IMR-90 (cell line): Measurements from ENCODE around the gene FOXN3. TPM values are rescaled to one million over a fixed set of nuclear protein-coding genes. Genes with fewer than 3 reads are reported as not detected.

Experiments
- ATAC-seq: fragments of 200-7000 bp; cut with Tn5 transposase; 2 replicates; pipeline ENCODE4 v1.9.1; 2020; ENCODE audit warnings: low read depth, mild to moderate bottlenecking, moderate library complexity
- BruUV-seq: library from RNA; stranded (reverse); fragments of 400-500 nt; replicated peaks from 2 replicates; lab custom pipeline; 2021; lab: Mats Ljungman, UMichigan
- CTCF ChIA-PET: fragments of 300-600 bp; formaldehyde crosslinking; extraction: SDS; loops from one replicate; lab custom pipeline; 2021; ENCODE audit warnings: antibody characterized with exemption; lab: Yijun Ruan, JAX
- POLR2A ChIA-PET: fragments of 300-600 bp; sonication (Branson Sonifier 250); formaldehyde crosslinking; loops from one replicate; lab custom pipeline; 2022; ENCODE audit warnings: antibody characterized with exemption; ENCODE audit not compliant: unreplicated experiment; lab: Charles Lee
- DNase-seq: peaks from one replicate; pipeline ENCODE4 v3.0.0; 2013
- H2AFZ ChIP-seq: replicated peaks from 2 replicates; pipeline ENCODE3; 2013; ENCODE audit warnings: low read length, mild to moderate bottlenecking; ENCODE audit not compliant: poor library complexity
- H2AK5ac ChIP-seq: 2 replicates; pipeline ENCODE4 v1.6.1; 2013; ENCODE audit warnings: low read depth, low read length, inconsistent platforms
- H2AK9ac ChIP-seq: replicated peaks from 2 replicates; pipeline ENCODE3; 2013; ENCODE audit warnings: mild to moderate bottlenecking, low read depth, low read length, moderate library complexity; ENCODE audit not compliant: poor library complexity
- H2BK120ac ChIP-seq: 2 replicates; pipeline ENCODE4 v1.6.1; 2013; ENCODE audit warnings: low read depth, low read length, inconsistent platforms
- H2BK15ac ChIP-seq: 3 replicates; pipeline ENCODE4 v1.6.1; 2013; ENCODE audit warnings: low read depth, low read length, inconsistent platforms
- H2BK20ac ChIP-seq: 2 replicates; pipeline ENCODE4 v1.6.1; 2013; ENCODE audit warnings: low read depth, mild to moderate bottlenecking, inconsistent platforms, low read length, moderate library complexity
- H2BK5ac ChIP-seq: 2 replicates; pipeline ENCODE4 v1.6.1; 2013; ENCODE audit warnings: mild to moderate bottlenecking, low read depth, low read length, inconsistent platforms; ENCODE audit not compliant: poor library complexity, severe bottlenecking
- H3K14ac ChIP-seq: replicated peaks from 2 replicates; pipeline ENCODE4 v1.6.1; 2013; ENCODE audit warnings: low read depth, low read length, inconsistent platforms
- H3K18ac ChIP-seq: 2 replicates; pipeline ENCODE4 v1.6.1; 2013; ENCODE audit warnings: low read depth, low read length, control low read depth
- H3K23ac ChIP-seq: 2 replicates; pipeline ENCODE4 v1.6.1; 2013; ENCODE audit warnings: low read depth, low read length, inconsistent platforms
- H3K27ac ChIP-seq: 2 replicates; pipeline ENCODE4 v1.5.1; 2013; ENCODE audit warnings: mild to moderate bottlenecking, control low read depth, low read length; ENCODE audit not compliant: insufficient read depth
- H3K27me3 ChIP-seq: 2 replicates; pipeline ENCODE4 v1.6.1; 2013; ENCODE audit warnings: low read length; ENCODE audit not compliant: control insufficient read depth, insufficient read depth
- H3K36me3 ChIP-seq: 2 replicates; pipeline ENCODE4 v1.6.1; 2013; ENCODE audit warnings: low read length, mixed read lengths; ENCODE audit not compliant: control insufficient read depth, insufficient read depth
- H3K4ac ChIP-seq: 2 replicates; pipeline ENCODE4 v1.6.1; 2013; ENCODE audit warnings: low read depth, low read length, inconsistent platforms
- H3K4me1 ChIP-seq: 2 replicates; pipeline ENCODE4 v1.6.1; 2013; ENCODE audit warnings: low read length, mixed read lengths; ENCODE audit not compliant: control insufficient read depth, insufficient read depth
- H3K4me2 ChIP-seq: 2 replicates; pipeline ENCODE4 v1.6.1; 2013; ENCODE audit warnings: low read depth, mild to moderate bottlenecking, control low read depth, low read length, moderate library complexity
- H3K4me3 ChIP-seq: 2 replicates; pipeline ENCODE4 v1.5.1; 2013; ENCODE audit warnings: low read depth, mild to moderate bottlenecking, control low read depth, low read length, moderate library complexity; ENCODE audit not compliant: insufficient read depth
- H3K56ac ChIP-seq: 2 replicates; pipeline ENCODE4 v1.6.1; 2013; ENCODE audit warnings: low read length, inconsistent platforms; ENCODE audit not compliant: insufficient read depth; ENCODE audit errors: extremely low read depth
- H3K79me1 ChIP-seq, 2 experiments: 2 replicates each; pipeline ENCODE4 v1.6.1; 2013; ENCODE audit warnings: low read length in 2 of 2, inconsistent platforms in 1 of 2, low read depth in 1 of 2
- H3K9ac ChIP-seq: 2 replicates; pipeline ENCODE4 v1.6.1; 2013; ENCODE audit warnings: low read depth, low read length, control low read depth
- H3K9me1 ChIP-seq: 2 replicates; pipeline ENCODE4 v1.6.1; 2013; ENCODE audit warnings: low read length, inconsistent platforms; ENCODE audit not compliant: insufficient read depth
- H3K9me3 ChIP-seq: 2 replicates; pipeline ENCODE4 v1.6.1; 2013; ENCODE audit warnings: low read length; ENCODE audit not compliant: control insufficient read depth, insufficient read depth
- H4K20me1 ChIP-seq: 2 replicates; pipeline ENCODE4 v1.6.1; 2013; ENCODE audit warnings: low read length, inconsistent platforms; ENCODE audit not compliant: insufficient read depth
- H4K5ac ChIP-seq: 2 replicates; pipeline ENCODE4 v1.6.1; 2013; ENCODE audit warnings: mild to moderate bottlenecking, low read depth, low read length, control low read depth
- H4K8ac ChIP-seq, 2 experiments: 2 replicates each; pipeline ENCODE4 v1.6.1; 2013; ENCODE audit warnings: low read depth in 2 of 2, low read length in 2 of 2, control low read depth in 1 of 2, inconsistent platforms in 1 of 2
- H4K91ac ChIP-seq: 2 replicates; pipeline ENCODE4 v1.6.1; 2013; ENCODE audit warnings: low read depth, low read length, inconsistent platforms; ENCODE audit not compliant: insufficient read depth
- CEBPB ChIP-seq: IDR thresholded peaks from 2 replicates; pipeline ENCODE4 v1.6.1; 2012; ENCODE audit warnings: low read depth, low read length, improper control_type of control experiment
- MXI1 ChIP-seq: IDR thresholded peaks from 2 replicates; pipeline ENCODE4 v1.6.1; 2012; ENCODE audit warnings: low read depth, mild to moderate bottlenecking, low read length, moderate library complexity, borderline replicate concordance
- NFE2L2 ChIP-seq: fragments of 150-350 bp; IDR thresholded peaks from 2 replicates; pipeline ENCODE4 v1.6.1; 2016; ENCODE audit warnings: low read depth, mild to moderate bottlenecking, low read length
- SMC3 ChIP-seq: fragments of 150-350 bp; IDR thresholded peaks from 2 replicates; pipeline ENCODE4 v1.6.1; 2016; ENCODE audit warnings: low read depth, mild to moderate bottlenecking, antibody characterized with exemption, low read length, moderate library complexity
- WGBS, 2 experiments: methylation state at CpG; one replicate each; pipeline versions ENCODE4 v1.1.5 to v1.1.7; 2013; ENCODE audit warnings: missing lambda C conversion rate in 2 of 2; ENCODE audit not compliant: insufficient read length in 1 of 2; ENCODE audit errors: extremely low coverage in 2 of 2; 5-methylcytosine and 5-hydroxymethylcytosine counted together
- dilution Hi-C: fragments of 300-500 bp; cut with HindIII; formaldehyde crosslinking; loops from one replicate; pipeline ENCODE4 v1.14.3; 2018; ENCODE audit warnings: low sequenced_read_pairs; ENCODE audit not compliant: unreplicated experiment
- in situ Hi-C: fragments of 300-500 bp; cut with MboI; formaldehyde crosslinking; loops from 3 replicates; pipeline ENCODE4 v1.14.3; 2019; ENCODE audit warnings: low sequenced_read_pairs, inconsistent platforms, mixed read lengths
- intact Hi-C: fragments of 100-400 bp; cut with micrococcal nuclease; formaldehyde crosslinking; loops from 2 replicates; pipeline ENCODE4 v1.10.0; 2022
- polyA plus RNA-seq, 3 experiments: library from polyadenylated mRNA; depleted of rRNA; stranded (reverse); fragments of >200 nt; gene quantifications; 2 replicates each; pipeline ENCODE4 v1.2.3, GENCODE V29; 2012; ENCODE audit warnings: low replicate concordance in 1 of 3
- total RNA-seq: library from RNA; depleted of rRNA; stranded (reverse); fragments of >200 nt; gene quantifications from 2 replicates; pipeline ENCODE4 v1.2.3, GENCODE V29; 2012
- TF ChIP-seq, protein P1 (sequence below): fragments of 150-350 bp; IDR thresholded peaks from 2 replicates; pipeline ENCODE4 v1.6.1; 2017; ENCODE audit warnings: mild to moderate bottlenecking, antibody characterized with exemption, low read length, low read depth

FOXN3 gene
- total and polyA plus RNA-seq, 2 of the 4 experiments (the other 2 are of a cell fraction): 22.6 to 33.7 TPM

GRCh38 chr14:89245802-89246201, 171.2 kb downstream of the FOXN3 start:
- no peak overlapping the region for H2BK20ac ChIP-seq
- H2AK5ac ChIP-seq: no peak overlapping the region
- dilution Hi-C loops (no loop called here), intact Hi-C loops (no loop called here), in situ Hi-C loops (no loop called here)
- no peak overlapping the region for H3K27ac ChIP-seq
- ChIA-PET POLR2A (no interaction called here), CTCF (no interaction called here)
- H2BK120ac ChIP-seq: no peak overlapping the region
- DNase-seq (no peak), ATAC-seq (no peak)
- no peak overlapping the region for H3K18ac ChIP-seq
- H2BK15ac ChIP-seq: no peak overlapping the region
- no peak overlapping the region for H2AK9ac ChIP-seq
- no peak overlapping the region for H2AFZ ChIP-seq
- no peaks in the 10 kb centered on the region for H3K9me3 ChIP-seq
- no peak overlapping the region for H3K4ac ChIP-seq
- BruUV-seq: no TSS peak
- H4K8ac ChIP-seq: no peak overlapping the region
- no peak overlapping the region for H3K14ac ChIP-seq
- H4K20me1 ChIP-seq: peaks cover 31% of the 10 kb centered on the region
- H3K56ac ChIP-seq: no peak overlapping the region
- H4K5ac ChIP-seq: no peak overlapping the region
- H3K36me3 ChIP-seq: peaks cover 5% of the 10 kb centered on the region
- H3K23ac ChIP-seq: no peak overlapping the region
- no CpG with 5 or more reads among the region's 9 CpGs for WGBS, 2 experiments
- no peak for TF ChIP-seq SMC3
- TF ChIP-seq MXI1: no peak
- TF ChIP-seq, protein P1, sequence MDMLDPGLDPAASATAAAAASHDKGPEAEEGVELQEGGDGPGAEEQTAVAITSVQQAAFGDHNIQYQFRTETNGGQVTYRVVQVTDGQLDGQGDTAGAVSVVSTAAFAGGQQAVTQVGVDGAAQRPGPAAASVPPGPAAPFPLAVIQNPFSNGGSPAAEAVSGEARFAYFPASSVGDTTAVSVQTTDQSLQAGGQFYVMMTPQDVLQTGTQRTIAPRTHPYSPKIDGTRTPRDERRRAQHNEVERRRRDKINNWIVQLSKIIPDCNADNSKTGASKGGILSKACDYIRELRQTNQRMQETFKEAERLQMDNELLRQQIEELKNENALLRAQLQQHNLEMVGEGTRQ: no peak
- TF ChIP-seq NFE2L2: no peak
- no peak for TF ChIP-seq CEBPB
- H3K4me2 ChIP-seq: no peak overlapping the region
- H3K79me1 ChIP-seq: peaks cover 39 to 61% of the 10 kb centered on the region in 2 experiments
- no peaks in the 10 kb centered on the region for H3K27me3 ChIP-seq
- 0 out of 2 replicates have a peak, but pooled peaks cover 2% of the 10 kb centered on the region for H3K9me1 ChIP-seq
- peaks cover 9% of the 10 kb centered on the region; the same call in 1 of the 2 replicates for H3K4me1 ChIP-seq
- H3K9ac ChIP-seq: no peak overlapping the region; the same call in 1 of the 2 replicates
- no peak overlapping the region for H2BK5ac ChIP-seq
- no peak overlapping the region for H4K91ac ChIP-seq
- no peak overlapping the region for H3K4me3 ChIP-seq
